HEK293 (cell line): Measurements from ENCODE around the gene WNT4.

Experiments used
- GFI1B ChIP-seq: fragments of 450-650 bp; formaldehyde crosslinking; IDR thresholded peaks from 2 replicates; pipeline ENCODE4 v1.5.1; 2016; ENCODE audit warnings: missing biosample characterization, missing genetic modification characterization

WNT4 gene

DNA sequence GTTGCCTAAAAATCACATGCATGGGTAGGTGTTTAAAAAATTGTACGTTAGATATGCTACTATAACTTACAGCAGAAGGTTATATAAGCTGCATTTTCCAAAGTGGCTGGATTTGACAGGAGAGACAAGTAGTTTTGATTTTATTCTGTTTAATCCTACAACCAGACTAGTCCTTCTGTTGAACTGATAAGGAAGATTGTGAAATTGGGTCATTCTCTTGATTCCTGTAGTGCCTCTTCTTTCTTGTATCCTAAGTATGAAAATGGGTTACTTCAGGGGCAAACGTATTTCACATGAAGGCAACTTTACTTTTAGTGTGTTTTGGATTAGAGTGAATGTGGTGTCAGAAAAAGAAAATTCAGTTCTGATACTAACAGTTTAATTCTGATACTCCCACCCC lies 71.4 kb downstream of the WNT4 start (continued):
- no peak for TF ChIP-seq GFI1B (tag by site-specific recombination)
